GM19023 (cell line): ENCODE results near the gene SSNA1.

ENCODE experiments used
- ATAC-seq: cut with Tn5 transposase; IDR thresholded peaks from one replicate; pipeline ENCODE4 v1.9.1; 2021; ENCODE audit warnings: mild to moderate bottlenecking, moderate library complexity; ENCODE audit not compliant: unreplicated experiment

Gene SSNA1

GRCh38 chr9:137218754-137219271 is 30.3 kb downstream of the SSNA1 start:
- ATAC-seq: no peak

DNA sequence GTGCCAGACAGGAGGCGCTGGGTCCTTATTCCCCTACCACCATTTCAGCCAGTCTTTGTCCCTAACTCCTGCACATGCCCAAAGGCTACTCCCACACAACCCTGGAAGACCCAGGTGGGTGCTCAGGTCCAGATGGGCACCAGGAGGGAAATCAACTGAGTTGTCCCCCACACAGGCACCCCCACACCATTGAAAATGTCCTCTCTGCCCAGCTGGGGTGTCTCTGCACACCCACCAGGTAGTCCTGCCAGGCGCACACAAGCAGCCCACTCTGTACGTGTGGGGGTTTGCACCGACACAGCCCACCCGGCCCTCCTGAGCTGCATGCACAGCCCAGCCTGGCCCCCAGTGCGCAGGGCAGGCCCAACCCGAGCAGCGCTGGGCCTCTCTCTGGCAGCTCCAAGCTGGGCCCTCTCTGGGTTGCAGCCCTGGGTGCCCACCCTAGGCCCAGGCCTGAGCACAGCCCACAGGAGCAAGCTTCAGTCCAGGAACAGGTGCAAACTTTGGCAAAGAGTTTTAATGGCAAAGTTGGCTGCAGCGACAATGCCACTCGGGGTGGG is 31.4 kb downstream of the SSNA1 start:
- no peak for ATAC-seq

- ATAC-seq: no peak
Measured at GRCh38 chr9:137220317-137221094, 32.0 kb downstream of the SSNA1 start.

GRCh38 chr9:137221095-137221505 is 32.6 kb downstream of the SSNA1 start:
- ATAC-seq: no peak

- ATAC-seq: no peak
Measured at GRCh38 chr9:137221506-137222111, 33.1 kb downstream of the SSNA1 start.

DNA sequence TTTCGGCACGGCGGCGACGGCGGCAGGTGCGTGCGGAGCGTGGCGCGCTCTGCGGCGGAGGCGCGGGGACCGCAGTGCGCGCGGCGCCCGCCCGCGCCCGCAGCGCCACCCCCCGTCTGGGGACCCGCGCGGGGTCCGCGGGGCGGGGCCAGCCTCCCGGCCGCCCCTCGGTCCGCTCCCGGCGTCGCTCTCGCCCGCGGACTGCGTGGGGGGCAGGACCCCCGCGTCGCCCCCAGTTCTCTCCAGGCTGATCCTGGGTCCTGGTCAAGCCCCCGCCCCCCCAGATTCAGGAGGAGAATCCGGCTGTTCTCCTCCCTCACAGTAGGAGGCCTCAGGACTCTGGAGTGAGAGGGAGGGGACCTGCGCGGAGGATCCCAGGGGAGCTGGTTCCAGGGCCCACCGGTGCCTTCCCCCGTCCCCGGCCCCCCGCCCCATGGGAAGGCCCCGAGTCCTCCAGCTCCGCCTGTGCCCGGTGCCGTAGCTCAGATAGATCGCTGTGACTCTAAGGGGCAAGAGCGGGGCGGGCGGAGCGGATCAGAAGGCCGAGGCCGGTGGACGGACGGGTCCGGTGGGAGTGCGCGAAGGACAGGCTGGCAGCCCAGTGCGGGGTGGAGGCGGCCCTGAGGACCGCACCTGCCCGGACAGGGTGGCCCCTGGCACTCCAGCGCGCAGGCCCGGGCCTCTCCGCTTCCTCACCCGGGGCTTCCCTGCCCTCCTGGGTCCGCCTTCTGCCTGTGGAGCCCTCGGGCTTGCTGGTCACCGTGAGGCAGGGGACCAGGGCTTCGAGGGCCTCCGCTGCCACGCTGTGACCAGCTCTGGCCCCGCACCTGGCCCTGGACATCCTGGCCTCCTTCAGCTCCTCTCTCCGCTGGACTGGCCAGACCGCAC is 34.0 kb downstream of the SSNA1 start, which contains the start of gene RNF208:
Gene RNF208 (minus strand): TSS at position 51 of the 888 bp plus-strand sequence. CDS start 1,028 bp downstream, outside the sequence.
- peak; percentile 2 for ATAC-seq

- peak; percentile 71 for ATAC-seq
Measured at GRCh38 chr9:137223078-137223970, 34.8 kb downstream of the SSNA1 start.

- ATAC-seq: no peak
Measured at GRCh38 chr9:137224830-137225694, 36.6 kb downstream of the SSNA1 start, which contains the start of gene CYSRT1. Gene CYSRT1, plus strand, starts transcription at chr9:137225174. Its CDS starts 448 bp downstream, at chr9:137225622.

GRCh38 chr9:137225699-137226331 is 37.3 kb downstream of the SSNA1 start:
- no peak for ATAC-seq

DNA sequence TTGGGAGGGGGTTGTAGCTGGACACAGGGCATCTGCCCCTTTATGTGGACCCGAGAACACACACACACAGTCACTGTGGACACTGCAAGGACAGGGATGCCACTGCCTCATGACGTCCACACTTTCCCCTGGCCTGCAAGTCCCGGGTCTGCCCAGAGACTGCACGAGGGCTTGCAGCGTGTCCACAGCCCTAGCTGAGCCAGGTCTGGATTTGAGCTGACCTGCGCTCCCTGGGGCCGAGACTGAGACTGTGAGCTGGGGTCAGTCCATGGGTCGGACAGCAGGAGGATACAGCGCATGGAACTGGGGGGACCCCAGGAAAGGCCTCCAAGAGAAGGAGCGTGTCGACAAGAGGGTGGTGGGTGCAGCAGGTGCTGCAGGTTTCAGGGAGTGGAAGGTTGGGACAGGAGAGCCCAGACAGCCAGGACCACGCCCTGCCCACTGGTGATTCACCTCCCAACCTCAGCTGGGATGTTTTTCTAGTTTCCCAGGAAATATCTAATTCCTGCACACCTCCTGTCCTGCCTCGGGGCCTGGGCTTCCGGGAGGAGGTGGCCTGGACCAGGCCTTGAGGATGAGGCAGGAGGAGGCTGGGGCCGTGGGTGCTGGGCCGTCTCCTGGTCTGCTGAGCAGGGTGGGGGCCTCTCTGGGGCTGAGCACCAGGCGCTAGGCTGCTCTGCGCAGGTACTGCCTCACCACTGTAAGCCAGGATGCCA is 38.0 kb downstream of the SSNA1 start:
- no peak for ATAC-seq

- no peak for ATAC-seq
Measured at GRCh38 chr9:137227054-137227852, 38.8 kb downstream of the SSNA1 start, which contains the start of gene RNF224. Gene RNF224, plus strand, starts transcription at chr9:137227502. Its CDS starts 834 bp downstream, at chr9:137228336.

DNA sequence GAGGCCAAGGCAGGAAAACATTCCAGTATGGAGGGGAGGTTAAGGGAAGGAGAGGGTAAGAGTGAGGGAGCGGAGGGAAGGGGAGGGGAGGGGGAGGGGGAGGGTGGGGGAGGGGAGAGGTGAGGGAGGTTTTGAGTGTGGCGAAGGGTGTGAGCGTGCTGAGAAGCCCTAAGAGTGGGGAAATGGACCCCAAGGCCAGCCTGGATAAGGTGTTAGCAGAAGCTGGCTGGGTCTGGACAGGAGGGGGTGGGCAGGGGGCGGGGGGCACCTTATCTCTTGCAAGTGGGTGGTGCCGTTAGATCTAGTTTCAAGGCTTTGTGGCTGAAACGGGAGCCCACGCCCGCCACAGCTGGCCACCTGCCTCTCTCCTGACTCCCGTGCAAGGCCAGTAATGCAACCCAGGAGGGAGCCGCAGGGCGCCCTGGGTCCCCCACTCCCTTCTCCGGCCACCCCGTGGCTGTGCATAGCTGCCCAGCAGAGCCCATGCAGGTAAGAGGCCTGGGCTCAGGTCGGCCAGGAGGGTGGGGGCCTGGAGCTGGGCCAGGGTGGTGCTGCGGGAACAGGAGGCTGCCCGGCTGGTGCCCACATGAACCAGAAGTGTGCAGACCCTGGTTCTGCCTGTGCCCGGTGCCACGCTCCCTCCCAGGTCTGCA is 39.5 kb downstream of the SSNA1 start:
- no peak for ATAC-seq

DNA sequence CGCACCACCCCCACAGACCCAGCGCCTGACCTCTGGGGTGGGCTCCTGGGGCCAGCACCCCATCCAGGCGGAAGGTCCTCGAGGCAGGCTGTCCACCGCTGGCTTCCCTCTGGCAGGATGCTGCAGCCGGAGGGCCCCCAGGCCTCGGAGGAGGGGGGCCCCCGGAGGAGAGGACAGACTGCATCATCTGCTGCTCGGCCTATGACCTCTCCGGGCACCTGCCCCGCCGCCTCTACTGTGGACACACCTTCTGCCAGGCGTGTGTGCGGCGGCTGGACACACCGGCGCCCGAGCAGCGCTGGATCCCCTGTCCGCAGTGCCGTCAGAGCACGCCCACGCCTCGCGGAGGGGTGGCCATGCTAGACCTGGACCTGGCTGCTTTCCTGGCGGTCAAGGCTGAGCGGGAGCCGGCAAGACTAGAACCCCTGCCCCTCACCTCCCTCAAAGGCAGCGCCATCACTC is 40.1 kb downstream of the SSNA1 start:
- ATAC-seq: no peak

DNA sequence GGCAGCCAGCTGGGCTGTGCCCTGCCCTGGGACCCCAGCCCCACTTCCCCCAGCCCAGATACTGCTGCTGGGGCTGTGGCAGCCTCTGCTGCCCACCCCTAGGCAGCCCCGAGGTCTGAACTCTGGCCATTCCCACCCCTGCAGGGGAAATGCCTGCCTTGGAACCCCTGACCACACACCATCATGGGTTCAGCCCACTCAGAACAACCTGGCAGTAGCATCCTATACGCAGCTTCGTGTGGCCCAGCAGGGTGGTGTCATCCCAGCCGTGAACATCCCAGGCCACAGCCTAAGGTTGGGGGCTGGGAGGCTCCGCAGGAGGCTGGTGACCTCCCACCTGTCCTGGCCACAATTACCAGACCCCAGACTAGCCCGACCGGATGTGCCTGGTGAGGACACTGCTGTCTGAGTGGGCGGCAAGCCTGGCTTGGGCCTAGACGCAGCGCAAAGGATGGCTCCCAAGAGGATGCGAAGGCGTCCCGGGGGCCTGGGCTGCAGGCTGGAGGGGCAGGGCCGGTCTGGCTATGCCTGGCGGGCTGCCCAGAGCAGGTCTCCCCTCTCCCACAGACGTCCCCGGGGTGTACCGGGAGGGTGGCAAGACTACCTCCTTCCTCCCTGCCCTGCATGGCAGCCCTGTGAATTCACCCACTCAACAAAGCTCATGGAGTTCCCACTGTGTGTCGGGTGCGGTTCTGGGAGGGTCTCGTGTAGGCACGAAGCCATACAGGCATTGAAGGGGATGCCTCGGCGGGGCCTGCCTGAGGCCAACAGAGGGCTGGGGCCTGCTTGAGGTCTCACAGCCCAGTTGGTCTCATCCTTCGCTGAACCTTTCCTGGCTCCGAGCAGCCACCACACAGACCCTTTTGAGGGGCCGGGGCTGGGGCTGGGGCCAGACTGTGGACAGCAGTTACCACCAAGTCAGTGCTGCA is 40.8 kb downstream of the SSNA1 start:
- no peak for ATAC-seq
